Effector memory CD4-positive, alpha-beta T cell (primary cell): Measurements from ENCODE around the gene RBL1.
A peak's percentile ranks its signal among the peaks of the same experiment; 100 is the strongest.
"Not testable (repeated sequence)": the region's sequence is repeated elsewhere in the genome, so short reads cannot be mapped to it uniquely, and the experiment has no call there.

Experiments used
- DNase-seq, 3 donors: peaks; one replicate each; pipeline ENCODE4 v3.0.0-alpha.2; 2020
- H3K27ac ChIP-seq: 2 replicates; pipeline ENCODE4 v1.7.0; 2013; ENCODE audit warnings: mild to moderate bottlenecking, low read length, moderate library complexity; ENCODE audit not compliant: insufficient read depth, poor library complexity, severe bottlenecking
- H3K27me3 ChIP-seq: replicated peaks from 2 replicates; pipeline ENCODE4 v1.7.0; 2013; ENCODE audit warnings: mild to moderate bottlenecking, low read length; ENCODE audit not compliant: insufficient read depth, control insufficient read depth, poor library complexity, severe bottlenecking
- H3K36me3 ChIP-seq: 2 replicates; pipeline ENCODE4 v1.7.0; 2013; ENCODE audit warnings: mild to moderate bottlenecking, low read length, moderate library complexity; ENCODE audit not compliant: control insufficient read depth, insufficient read depth
- H3K4me1 ChIP-seq: 2 replicates; pipeline ENCODE4 v1.7.0; 2013; ENCODE audit warnings: low read length, mild to moderate bottlenecking; ENCODE audit not compliant: control insufficient read depth, insufficient read depth, poor library complexity, severe bottlenecking
- H3K4me3 ChIP-seq: 2 replicates; pipeline ENCODE4 v1.7.0; 2013; ENCODE audit warnings: low read length, low read depth, mild to moderate bottlenecking; ENCODE audit not compliant: insufficient read depth, poor library complexity, severe bottlenecking
- H3K9me3 ChIP-seq: 2 replicates; pipeline ENCODE4 v1.7.0; 2013; ENCODE audit warnings: mild to moderate bottlenecking, low read length, moderate library complexity; ENCODE audit not compliant: control insufficient read depth

Gene RBL1

GRCh38 chr20:36969478-36970186 lies 126.2 kb downstream of the RBL1 start:
- Histone ChIP-seq H3K27me3 (no peaks in the 10 kb centered on the region), H3K4me1 (peaks cover 45% of the 10 kb centered on the region), H3K27ac (peak overlapping the region; percentile 61), H3K4me3 (peak overlapping the region; percentile 24), H3K9me3 (no peaks in the 10 kb centered on the region), H3K36me3 (no peaks in the 10 kb centered on the region)
- DNase-seq = no peak

GRCh38 chr20:36969051-36969450 lies 126.7 kb downstream of the RBL1 start:
- Histone ChIP-seq H3K9me3 (no peaks in the 10 kb centered on the region), H3K27me3 (no peaks in the 10 kb centered on the region), H3K4me3 (peak overlapping the region; percentile 24), H3K27ac (peak overlapping the region; percentile 61), H3K36me3 (no peaks in the 10 kb centered on the region), H3K4me1 (peaks cover 39% of the 10 kb centered on the region)
- no peak for DNase-seq

GRCh38 chr20:36967636-36968035 lies 128.2 kb downstream of the RBL1 start:
- Histone ChIP-seq H3K4me1 (peaks cover 29% of the 10 kb centered on the region), H3K9me3 (no peaks in the 10 kb centered on the region), H3K4me3 (no peak overlapping the region), H3K27ac (no peak overlapping the region), H3K27me3 (no peaks in the 10 kb centered on the region), H3K36me3 (no peaks in the 10 kb centered on the region)
- no peak for DNase-seq

GRCh38 chr20:36966965-36967364 lies 128.8 kb downstream of the RBL1 start:
- DNase-seq, H3K27me3 ChIP-seq, H3K27ac ChIP-seq, H3K36me3 ChIP-seq, H3K4me3 ChIP-seq, H3K9me3 ChIP-seq: not testable (repeated sequence)
- peaks cover 29% of the 10 kb centered on the region for H3K4me1 ChIP-seq

- H3K36me3 ChIP-seq, H3K4me3 ChIP-seq, H3K9me3 ChIP-seq, H3K27me3 ChIP-seq, H3K4me1 ChIP-seq, DNase-seq, H3K27ac ChIP-seq: not testable (repeated sequence)
Observed at GRCh38 chr20:36962354-36962941, 133.3 kb downstream of the RBL1 start.

- H3K4me3 ChIP-seq = no peak overlapping the region
- H3K4me1 ChIP-seq = peaks cover 13% of the 10 kb centered on the region
- DNase-seq = no peak
- H3K27me3 ChIP-seq = no peaks in the 10 kb centered on the region
- no peaks in the 10 kb centered on the region for H3K36me3 ChIP-seq
- no peaks in the 10 kb centered on the region for H3K9me3 ChIP-seq
- H3K27ac ChIP-seq = no peak overlapping the region
Observed at GRCh38 chr20:36959242-36959641, 136.6 kb downstream of the RBL1 start.

GRCh38 chr20:36957875-36958667 lies 137.7 kb downstream of the RBL1 start:
- Histone ChIP-seq H3K4me1 (peaks cover 13% of the 10 kb centered on the region), H3K27me3 (no peaks in the 10 kb centered on the region), H3K27ac (no peak overlapping the region), H3K9me3 (no peaks in the 10 kb centered on the region), H3K4me3 (no peak overlapping the region), H3K36me3 (no peaks in the 10 kb centered on the region)
- DNase-seq = no peak

- H3K4me3 ChIP-seq = no peak overlapping the region
- no peak overlapping the region for H3K27ac ChIP-seq
- H3K36me3 ChIP-seq = no peaks in the 10 kb centered on the region
- no peaks in the 10 kb centered on the region for H3K27me3 ChIP-seq
- peaks cover 18% of the 10 kb centered on the region for H3K4me1 ChIP-seq
- no peaks in the 10 kb centered on the region for H3K9me3 ChIP-seq
- no peak for DNase-seq
Observed at GRCh38 chr20:36956674-36957073, 139.1 kb downstream of the RBL1 start.

- H3K9me3 ChIP-seq = no peaks in the 10 kb centered on the region
- H3K27ac ChIP-seq = no peak overlapping the region
- H3K4me3 ChIP-seq = no peak overlapping the region
- H3K27me3 ChIP-seq = no peaks in the 10 kb centered on the region
- no peaks in the 10 kb centered on the region for H3K36me3 ChIP-seq
- H3K4me1 ChIP-seq = peaks cover 18% of the 10 kb centered on the region
- no peak for DNase-seq
Observed at GRCh38 chr20:36956016-36956415, 139.8 kb downstream of the RBL1 start.
